ENCODE data around the gene CXCR6.

GRCh38 chr3:45917146-45917898, 25.9 kb upstream of the CXCR6 start:
- no peak for TF ChIP-seq CTCF (IDR thresholded peaks at IDR 0.05; ENCODE audit: poor library complexity, severe bottlenecking)
- TF ChIP-seq EZH2 (IDR thresholded peaks at IDR 0.05; ENCODE audit: borderline replicate concordance, insufficient read depth, low read length, poor library complexity, severe bottlenecking) = no peak
- TF ChIP-seq REST (IDR thresholded peaks at IDR 0.05; ENCODE audit: borderline replicate concordance) = no peak
- no peak for TF ChIP-seq RAD21 (conservative IDR thresholded peaks at IDR 0.05)

All from neural cell (in vitro differentiated cells).